Activated gamma-delta T cell (primary cell): ENCODE measurements around the gene SNAI3.
A peak's percentile ranks its signal among the peaks of the same experiment; 100 is the strongest.

ENCODE experiments used
- DNase-seq: peaks from one replicate; lab custom pipeline; 2025; lab: John Stamatoyannopoulos, UW

The SNAI3 gene

GRCh38 chr16:88634994-88635670 lies 51.2 kb downstream of the SNAI3 start:
- DNase-seq = no peak

- peak; percentile 69 for DNase-seq
Measured at GRCh38 chr16:88634141-88634993, 51.9 kb downstream of the SNAI3 start.

GRCh38 chr16:88633684-88634140 lies 52.6 kb downstream of the SNAI3 start:
- DNase-seq = peak; percentile 82

- DNase-seq = no peak
Measured at GRCh38 chr16:88632587-88632930, 53.7 kb downstream of the SNAI3 start.

GRCh38 chr16:88631920-88632586 lies 54.3 kb downstream of the SNAI3 start:
- DNase-seq = no peak

GRCh38 chr16:88631384-88631783 lies 54.9 kb downstream of the SNAI3 start:
- no peak for DNase-seq

- DNase-seq = no peak
Measured at GRCh38 chr16:88630941-88631340, 55.4 kb downstream of the SNAI3 start.

- DNase-seq = no peak
Measured at GRCh38 chr16:88630433-88630832, 55.9 kb downstream of the SNAI3 start.

- DNase-seq = no peak
Measured at GRCh38 chr16:88629835-88630234, 56.5 kb downstream of the SNAI3 start.

GRCh38 chr16:88628512-88628974 lies 57.8 kb downstream of the SNAI3 start:
- no peak for DNase-seq
